GM12874 (cell line): ENCODE results near the gene ACSS2.

Experiments
- CTCF ChIP-seq: IDR thresholded peaks from 2 replicates; pipeline ENCODE4 v1.5.1; 2011; ENCODE audit warnings: low read depth, mild to moderate bottlenecking, control low read depth, low read length, moderate library complexity; ENCODE audit not compliant: insufficient read depth

The ACSS2 gene

DNA sequence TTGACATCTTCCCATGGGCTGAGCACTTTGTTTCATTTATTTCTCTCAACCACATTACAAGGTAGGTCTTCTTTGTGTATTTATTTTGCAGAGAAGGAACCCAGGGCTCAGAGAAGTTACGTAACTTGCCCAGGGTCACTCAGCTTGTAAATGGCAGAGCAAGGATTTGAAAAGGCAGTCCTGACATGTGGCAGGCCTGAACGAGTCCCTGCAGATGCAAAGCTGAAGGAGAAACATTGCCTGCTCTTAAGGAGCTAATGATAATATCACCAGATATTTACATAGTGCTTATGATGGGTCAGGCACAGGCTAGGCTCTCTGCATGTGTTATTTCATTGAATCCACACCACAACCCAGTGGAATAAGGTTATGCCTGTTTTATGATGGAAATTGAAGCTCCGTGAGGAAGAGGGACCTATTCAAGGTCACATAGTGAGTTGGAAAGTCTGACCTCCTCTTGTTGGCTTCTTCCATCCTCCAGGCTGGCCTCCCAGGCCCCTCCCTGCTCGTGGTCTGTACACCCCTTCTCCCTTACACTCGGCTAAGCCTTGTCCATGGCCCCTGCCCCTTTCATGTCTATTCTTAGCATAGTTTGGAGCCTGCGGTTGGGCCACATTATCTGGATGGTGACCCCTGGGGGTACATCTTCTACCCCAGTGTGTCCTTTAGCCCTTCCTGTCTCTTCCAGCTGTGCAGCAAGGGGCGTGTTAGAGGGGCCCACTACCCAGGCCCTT is 91.8 kb downstream of the ACSS2 start:
- no peak for TF ChIP-seq CTCF

GRCh38 chr20:34970193-34970840 is 93.9 kb downstream of the ACSS2 start:
- no peak for TF ChIP-seq CTCF

DNA sequence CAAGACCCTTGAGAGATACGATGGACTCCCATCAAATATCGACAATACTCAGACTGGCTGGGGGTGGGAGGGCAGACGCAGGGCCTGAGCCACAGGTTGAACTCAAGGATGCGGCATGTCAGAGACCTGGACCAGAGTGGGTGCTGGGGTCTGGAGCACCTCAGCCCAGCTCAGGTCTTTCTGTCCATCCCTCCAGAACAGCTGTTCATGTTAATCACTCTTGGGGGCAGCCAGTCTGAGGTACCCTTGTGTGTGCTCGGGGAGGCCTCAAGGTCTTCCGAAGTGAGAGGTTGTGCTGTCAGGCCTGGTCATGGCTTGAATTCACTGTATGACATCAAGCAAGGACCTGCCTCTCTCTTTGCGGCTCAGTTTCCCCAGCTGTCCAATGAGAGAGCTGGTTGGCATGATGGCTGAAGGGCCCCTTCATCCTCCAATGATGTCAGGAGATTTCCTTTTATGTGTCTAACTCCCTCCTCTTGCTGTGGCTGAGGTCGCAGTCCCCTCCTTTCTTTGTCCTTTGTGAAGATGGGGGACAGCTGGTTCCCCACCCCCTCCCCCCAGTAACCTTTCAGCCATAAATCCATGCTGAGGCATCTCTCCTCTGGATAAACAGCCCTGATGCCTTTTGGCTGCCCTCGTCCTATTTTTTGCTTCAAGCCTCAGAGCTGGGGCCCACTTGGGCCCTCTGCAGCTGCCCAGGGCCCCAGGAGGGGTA is 94.6 kb downstream of the ACSS2 start:
- TF ChIP-seq CTCF: no peak

- no peak for TF ChIP-seq CTCF
Observed at GRCh38 chr20:34971561-34972235, 95.3 kb downstream of the ACSS2 start.

DNA sequence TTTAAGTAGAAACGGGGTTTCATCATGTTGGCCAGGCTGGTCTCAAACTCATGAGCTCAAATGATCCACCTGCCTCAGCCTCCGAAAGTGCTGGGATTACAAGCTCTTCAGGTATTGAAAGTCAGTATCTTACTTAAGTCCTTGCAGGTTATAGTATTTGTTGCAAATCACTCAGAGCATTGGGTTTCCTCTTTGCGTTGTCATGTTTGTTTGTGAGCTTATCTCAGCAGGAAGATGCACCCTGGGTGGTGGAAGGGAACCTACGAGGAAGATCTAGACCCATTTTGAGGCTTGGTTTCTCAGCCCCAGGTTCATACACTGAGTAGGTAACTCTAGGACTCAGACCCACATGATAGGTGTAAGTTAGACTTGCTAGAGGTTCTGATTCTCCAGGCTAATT is 97.8 kb downstream of the ACSS2 start:
- no peak for TF ChIP-seq CTCF

DNA sequence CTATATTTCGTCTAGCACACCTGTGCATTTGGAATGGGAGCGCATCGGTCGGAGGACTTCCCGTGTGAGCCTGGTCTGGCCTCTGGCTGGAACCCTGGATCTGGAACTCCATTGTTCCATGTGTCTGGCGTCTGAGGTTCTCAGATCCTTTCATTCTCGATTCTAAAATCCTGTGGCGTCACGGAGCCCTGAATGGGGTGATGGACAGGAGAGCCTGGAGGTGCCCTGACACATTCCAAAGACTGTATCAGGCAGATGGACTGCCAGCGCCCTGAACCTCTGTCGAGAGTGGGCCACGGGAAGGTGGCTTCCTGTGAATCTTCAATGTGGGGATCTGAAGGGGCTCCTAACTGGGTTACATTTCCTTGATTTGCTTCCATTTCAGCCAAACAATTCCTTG is 99.9 kb downstream of the ACSS2 start:
- no peak for TF ChIP-seq CTCF
